ENCODE results near the gene EFCAB13.

DNA sequence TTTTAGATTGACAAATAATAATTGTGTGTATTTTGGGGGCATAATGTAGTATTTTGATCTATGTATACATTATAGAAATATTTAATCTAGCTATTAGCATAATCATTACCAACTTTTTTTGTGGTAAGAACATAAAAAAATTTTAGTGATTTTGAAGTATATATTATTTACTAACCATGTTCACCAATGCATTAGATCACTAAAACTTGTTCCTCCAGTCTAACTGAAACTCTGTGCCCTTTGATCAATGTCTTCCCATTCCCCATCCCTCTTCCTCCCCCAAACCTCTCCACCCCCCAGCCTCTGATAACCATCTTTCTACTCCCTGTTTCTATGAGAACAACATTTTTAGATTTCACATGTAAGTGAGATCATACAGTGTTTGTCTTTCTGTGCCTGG lies 8.5 kb downstream of the EFCAB13 start:
- TF ChIP-seq POLR2AphosphoS5 (IDR thresholded peaks at IDR 0.05; ENCODE audit: borderline replicate concordance, low read depth, low read length) (no peak), EZH2 (IDR thresholded peaks at IDR 0.05) (no peak), FOXP2 (optimal IDR thresholded peaks at IDR 0.05; ENCODE audit: control extremely low read depth, extremely low read length, insufficient read depth) (no peak)

Data from SK-N-MC (cell line).